A549 (cell line): Measurements from ENCODE around the gene PNMA6A. TPM values are rescaled to one million over a fixed set of nuclear protein-coding genes. Genes with fewer than 3 reads are reported as not detected.
A peak's percentile ranks its signal among the peaks of the same experiment; 100 is the strongest.
"Not testable (repeated sequence)": the region's sequence is repeated elsewhere in the genome, so short reads cannot be mapped to it uniquely, and the experiment has no call there.

Experiments
- ATAC-seq, 2 experiments: fragments of 200-7000 bp in 1 of 2; fragments of >200 bp in 1 of 2; cut with Nextera tagmentation in 1 of 2; cut with Tn5 transposase in 1 of 2; 3 replicates each; pipeline versions ENCODE4 v1.8.0 to v1.9.1; 2018 to 2020; ENCODE audit warnings: mild to moderate bottlenecking in 1 of 2, moderate library complexity in 1 of 2
- CTCF ChIA-PET: fragments of 300-600 bp; sonication (Branson Sonifier 250); formaldehyde crosslinking; extraction: SDS; loops from one replicate; lab custom pipeline; 2021; ENCODE audit warnings: antibody characterized with exemption, inconsistent platforms; lab: Yijun Ruan, JAX
- POLR2A ChIA-PET: fragments of 350-600 bp; formaldehyde crosslinking; extraction: SDS; loops from one replicate; lab custom pipeline; 2021; ENCODE audit warnings: antibody characterized with exemption, inconsistent platforms; lab: Yijun Ruan, JAX
- DNase-seq, 2 experiments: peaks; one replicate each; pipeline versions ENCODE4 v3.0.0 to v3.0.0-alpha.2; 2011 to 2016; ENCODE audit warnings: low read depth in 1 of 2, low spot score in 1 of 2
- FAIRE-seq: peaks from 2 replicates; lab custom pipeline; 2011; peaks lifted over from hg19 to GRCh38; lab: Jason Lieb, UNC
- H3K27ac ChIP-seq, 2 experiments: fragments of >200 bp; sonication (Bioruptor Twin); formaldehyde crosslinking; 3 replicates each; pipeline ENCODE4 v1.5.1; 2016 to 2017
- H3K4me1 ChIP-seq: fragments of >200 bp; sonication (Bioruptor Twin); formaldehyde crosslinking; 3 replicates; pipeline ENCODE4 v1.6.1; 2016
- H3K4me2 ChIP-seq: fragments of >200 bp; sonication (Bioruptor Twin); formaldehyde crosslinking; 3 replicates; pipeline ENCODE4 v1.6.1; 2016
- H3K4me3 ChIP-seq: fragments of >200 bp; sonication (Bioruptor Twin); formaldehyde crosslinking; 3 replicates; pipeline ENCODE4 v1.5.1; 2016
- H3K9me3 ChIP-seq: fragments of >200 bp; sonication (Bioruptor Twin); formaldehyde crosslinking; 3 replicates; pipeline ENCODE4 v1.6.1; 2016
- EHF ChIP-seq: fragments of 250-450 bp; sonication (Bioruptor Pico); IDR thresholded peaks from 2 replicates; pipeline ENCODE4 v1.5.0; 2020; ENCODE audit warnings: mild to moderate bottlenecking
- EHMT2 ChIP-seq: fragments of 200-600 bp; sonication (generic); IDR thresholded peaks from 2 replicates; pipeline ENCODE4 v1.6.1; 2016; ENCODE audit warnings: antibody characterized with exemption, low read depth, mild to moderate bottlenecking, moderate library complexity
- JUNB ChIP-seq: fragments of >200 bp; sonication (Bioruptor Twin); formaldehyde crosslinking; IDR thresholded peaks from 2 replicates; pipeline ENCODE4 v1.6.1; 2016
- KDM1A ChIP-seq: fragments of 200-600 bp; sonication (generic); IDR thresholded peaks from 2 replicates; pipeline ENCODE4 v1.6.1; 2016; ENCODE audit warnings: low read depth, mild to moderate bottlenecking
- KDM5A ChIP-seq: fragments of 200-600 bp; sonication (generic); IDR thresholded peaks from 2 replicates; pipeline ENCODE4 v1.6.1; 2016; ENCODE audit warnings: antibody characterized with exemption, mild to moderate bottlenecking
- MAZ ChIP-seq: fragments of 150-350 bp; IDR thresholded peaks from 2 replicates; pipeline ENCODE4 v1.6.1; 2014; ENCODE audit warnings: antibody characterized with exemption, low read depth, low read length, borderline replicate concordance
- NPAS2 ChIP-seq: fragments of 250-450 bp; sonication (Bioruptor Pico); IDR thresholded peaks from 2 replicates; pipeline ENCODE4 v1.8.0; 2022; ENCODE audit warnings: mild to moderate bottlenecking, moderate library complexity, borderline replicate concordance
- POLR2AphosphoS2 ChIP-seq: conservative IDR thresholded peaks from 2 replicates; pipeline ENCODE4 v1.6.1; 2012; ENCODE audit warnings: low read length, improper control_type of control experiment, inconsistent platforms
- WGBS: methylation state at CpG from one replicate; pipeline ENCODE4 v1.1.6; 2017; ENCODE audit errors: missing lambda C conversion rate; 5-methylcytosine and 5-hydroxymethylcytosine counted together
- polyA plus RNA-seq, 4 experiments: library from polyadenylated mRNA; depleted of rRNA in 3 of 4; stranded (reverse); fragments of >200 nt; fragmentation: RNase III in 1 of 4; extraction: RNeasy Plus Mini Kit Qiagen cat#74134 plus additional on column Dnase treatment in 1 of 4; gene quantifications; 2 replicates in 3 of 4; 3 replicates in 1 of 4; pipeline ENCODE4 v1.2.3, GENCODE V29; 2011 to 2017
- TF ChIP-seq, protein P1 (sequence below): fragments of 150-350 bp; IDR thresholded peaks from 2 replicates; pipeline ENCODE4 v1.6.1; 2014; ENCODE audit warnings: low read depth, mild to moderate bottlenecking, low read length

Gene PNMA6A
- polyA plus RNA-seq, 2 of the 4 experiments (the other 2 are of a cell fraction) = 0.93 to 3.3 TPM

DNA sequence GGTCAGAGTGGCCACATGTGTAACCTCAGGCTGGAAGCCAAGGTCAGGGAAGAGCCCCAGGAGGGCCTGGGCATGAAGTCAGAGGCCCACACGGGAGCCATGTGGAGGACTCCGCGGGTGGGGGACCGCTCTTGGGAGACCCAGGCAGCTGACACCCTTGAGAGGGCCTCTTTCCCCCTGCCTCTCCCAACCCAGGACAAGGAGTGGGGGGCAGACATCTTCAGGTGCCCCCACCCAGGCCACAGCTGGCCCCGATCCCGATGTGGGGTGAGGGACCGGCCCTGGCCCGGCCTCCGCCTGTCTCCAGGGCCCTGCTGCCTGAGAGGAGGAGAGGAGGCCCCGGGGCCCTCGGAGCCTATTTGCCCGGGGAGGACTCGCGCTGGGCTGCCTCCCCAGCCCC lies 3.1 kb downstream of the PNMA6A start:
- no peak for ATAC-seq
- no peak for FAIRE-seq
- Histone ChIP-seq H3K4me1 (no peaks in the 10 kb centered on the region), H3K4me2 (no peak overlapping the region), H3K9me3 (no peaks in the 10 kb centered on the region), H3K27ac (no peak overlapping the region), H3K4me3 (no peak overlapping the region)
- POLR2A ChIA-PET = no interaction called here
- no peak for DNase-seq
- CTCF ChIA-PET = no interaction called here
- WGBS = no CpG with 5 or more reads among the region's 14 CpGs
- TF ChIP-seq MAZ = no peak
- TF ChIP-seq, protein P1, sequence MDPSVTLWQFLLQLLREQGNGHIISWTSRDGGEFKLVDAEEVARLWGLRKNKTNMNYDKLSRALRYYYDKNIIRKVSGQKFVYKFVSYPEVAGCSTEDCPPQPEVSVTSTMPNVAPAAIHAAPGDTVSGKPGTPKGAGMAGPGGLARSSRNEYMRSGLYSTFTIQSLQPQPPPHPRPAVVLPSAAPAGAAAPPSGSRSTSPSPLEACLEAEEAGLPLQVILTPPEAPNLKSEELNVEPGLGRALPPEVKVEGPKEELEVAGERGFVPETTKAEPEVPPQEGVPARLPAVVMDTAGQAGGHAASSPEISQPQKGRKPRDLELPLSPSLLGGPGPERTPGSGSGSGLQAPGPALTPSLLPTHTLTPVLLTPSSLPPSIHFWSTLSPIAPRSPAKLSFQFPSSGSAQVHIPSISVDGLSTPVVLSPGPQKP = no peak
- no peak for TF ChIP-seq KDM1A
- no peak for TF ChIP-seq NPAS2 (CRISPR knock-in tag)
- no peak for TF ChIP-seq KDM5A

DNA sequence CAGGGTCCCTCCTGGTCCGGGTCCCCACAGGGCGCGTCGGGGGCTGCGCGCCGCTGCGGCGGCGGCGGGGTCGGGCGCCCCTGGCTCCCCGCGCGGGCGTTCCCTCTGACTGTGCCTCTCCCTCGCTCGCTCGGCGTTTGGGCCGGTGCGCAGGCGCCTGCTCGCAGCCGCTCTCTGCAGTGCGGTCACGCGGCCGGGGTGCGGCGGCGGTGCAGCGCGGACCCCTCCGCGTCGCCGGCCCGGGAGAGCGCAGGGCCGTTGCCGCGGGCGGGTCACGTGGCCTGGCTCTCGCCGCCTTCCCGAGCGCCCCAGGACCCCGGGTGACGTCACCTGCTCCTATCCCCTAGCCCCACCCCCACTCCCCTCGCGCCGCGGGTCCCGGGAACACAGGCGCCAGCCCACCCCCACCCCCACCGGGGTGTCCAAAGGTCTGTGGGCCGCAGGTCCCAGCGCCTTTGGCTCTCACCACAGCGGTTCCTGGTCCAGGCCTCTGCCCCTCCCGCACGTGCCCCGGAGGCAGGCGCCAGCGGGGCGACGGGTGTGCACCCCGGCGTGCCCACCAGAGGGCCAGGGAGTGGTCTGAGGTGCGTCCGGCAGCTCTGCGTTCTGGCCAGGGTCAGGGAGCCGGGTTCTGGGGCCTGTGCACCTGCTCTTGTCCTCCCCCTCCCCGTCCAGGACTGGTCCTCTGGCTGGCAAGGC lies 5.3 kb downstream of the PNMA6A start:
- H3K27ac ChIP-seq, H3K9me3 ChIP-seq, H3K4me2 ChIP-seq, H3K4me1 ChIP-seq, FAIRE-seq, CTCF ChIA-PET, DNase-seq, POLR2A ChIA-PET, H3K4me3 ChIP-seq: not testable (repeated sequence)
- WGBS = no CpG with 5 or more reads among the region's 76 CpGs
- peak; percentile 78 to 86 for ATAC-seq

DNA sequence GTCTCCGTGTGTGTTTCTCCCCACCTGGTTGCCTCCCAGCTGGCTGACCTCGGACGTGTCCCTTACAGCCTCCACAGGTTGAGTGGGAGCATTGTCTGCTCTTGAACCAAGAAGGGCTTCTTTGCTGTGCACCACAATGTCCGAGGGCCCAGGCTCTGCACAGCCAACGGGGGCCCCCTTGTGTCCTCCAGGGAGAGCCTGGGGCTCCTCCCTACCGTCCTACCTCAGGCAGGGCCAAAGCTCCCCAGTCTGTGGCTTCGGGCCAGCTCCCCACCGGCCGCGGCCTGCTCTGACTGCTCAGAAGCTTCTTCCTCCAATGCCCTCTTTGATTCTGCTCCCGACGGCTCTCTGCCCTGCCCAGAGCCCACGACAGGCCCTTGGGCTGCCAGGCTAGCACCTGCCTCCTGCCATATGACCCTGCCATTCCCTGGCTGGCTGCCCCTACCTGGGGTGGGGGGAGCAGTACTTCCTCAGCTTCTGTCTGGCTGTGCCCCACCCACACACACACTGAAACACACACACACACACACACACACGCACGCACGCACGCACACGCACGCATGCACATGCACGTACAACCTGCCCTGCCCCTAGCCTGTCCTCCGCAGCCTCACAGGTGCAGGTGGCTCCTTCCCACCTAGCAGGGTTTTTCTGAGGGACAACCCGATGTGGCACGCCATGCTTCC lies 11.1 kb downstream of the PNMA6A start:
- no CpG with 5 or more reads among the region's 23 CpGs for WGBS
- H3K4me1 ChIP-seq, FAIRE-seq, DNase-seq, H3K9me3 ChIP-seq, CTCF ChIA-PET, H3K4me3 ChIP-seq, H3K4me2 ChIP-seq, POLR2A ChIA-PET, H3K27ac ChIP-seq: not testable (repeated sequence)
- ATAC-seq = peak in 1 of 2 experiments; percentile 17; a peak in 3 of 6 replicates

DNA sequence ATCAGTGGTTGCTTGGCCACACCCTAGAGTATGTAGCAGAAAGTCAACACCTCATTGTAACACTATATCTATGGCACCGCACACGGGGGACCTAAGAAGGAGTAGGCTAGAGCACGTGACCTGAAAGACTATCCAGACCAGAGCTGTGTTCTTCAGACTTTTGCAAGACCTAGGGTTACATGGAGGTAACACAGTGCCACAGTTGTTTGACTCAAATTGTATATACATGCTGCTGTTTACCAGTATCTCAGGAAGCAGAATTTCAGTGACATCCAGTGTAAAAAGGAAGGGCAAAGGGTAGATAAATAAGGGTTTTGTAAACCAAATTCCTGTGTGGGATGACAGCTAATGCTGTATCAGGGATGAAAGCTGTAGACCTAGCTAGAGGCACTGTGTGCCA lies 30.2 kb downstream of the PNMA6A start:
- ChIA-PET POLR2A (no interaction called here), CTCF (no interaction called here)
- Histone ChIP-seq H3K4me1 (no peaks in the 10 kb centered on the region), H3K4me2 (no peak overlapping the region), H3K9me3 (no peaks in the 10 kb centered on the region), H3K27ac (no peak overlapping the region), H3K4me3 (no peak overlapping the region)
- WGBS = 27% methylated on average over 3 of the region's 3 CpGs
- ATAC-seq (no peak), FAIRE-seq (no peak), DNase-seq (peak in 1 of 2 experiments; percentile 1)
- TF ChIP-seq EHF (CRISPR knock-in tag) = no peak
- TF ChIP-seq JUNB = no peak
- TF ChIP-seq POLR2AphosphoS2 = no peak
- no peak for TF ChIP-seq EHMT2

DNA sequence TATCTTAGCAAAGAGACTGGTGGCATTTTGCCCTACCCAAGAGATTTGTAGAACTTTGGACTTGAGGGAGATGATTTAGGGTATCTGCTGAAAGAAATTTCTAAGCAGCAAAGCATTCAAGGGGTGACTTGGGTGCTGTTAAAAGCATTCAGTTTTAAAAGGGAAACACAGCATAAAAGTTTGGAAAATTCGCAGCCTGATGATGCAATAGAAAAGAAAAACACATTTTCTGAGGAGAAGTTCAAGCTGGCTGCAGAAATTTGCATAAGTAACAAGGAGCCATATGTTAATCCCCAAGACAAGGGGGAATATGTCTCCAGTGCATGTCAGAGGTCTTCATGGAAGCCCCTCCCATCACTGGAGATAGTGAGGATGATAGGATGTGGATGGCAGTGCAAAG lies 32.7 kb downstream of the PNMA6A start:
- H3K4me1 ChIP-seq, H3K4me3 ChIP-seq, CTCF ChIA-PET, ATAC-seq, FAIRE-seq, DNase-seq, H3K27ac ChIP-seq, H3K4me2 ChIP-seq, POLR2A ChIA-PET, H3K9me3 ChIP-seq: not testable (repeated sequence)
- 4% methylated on average over 1 of the region's 1 CpG for WGBS

DNA sequence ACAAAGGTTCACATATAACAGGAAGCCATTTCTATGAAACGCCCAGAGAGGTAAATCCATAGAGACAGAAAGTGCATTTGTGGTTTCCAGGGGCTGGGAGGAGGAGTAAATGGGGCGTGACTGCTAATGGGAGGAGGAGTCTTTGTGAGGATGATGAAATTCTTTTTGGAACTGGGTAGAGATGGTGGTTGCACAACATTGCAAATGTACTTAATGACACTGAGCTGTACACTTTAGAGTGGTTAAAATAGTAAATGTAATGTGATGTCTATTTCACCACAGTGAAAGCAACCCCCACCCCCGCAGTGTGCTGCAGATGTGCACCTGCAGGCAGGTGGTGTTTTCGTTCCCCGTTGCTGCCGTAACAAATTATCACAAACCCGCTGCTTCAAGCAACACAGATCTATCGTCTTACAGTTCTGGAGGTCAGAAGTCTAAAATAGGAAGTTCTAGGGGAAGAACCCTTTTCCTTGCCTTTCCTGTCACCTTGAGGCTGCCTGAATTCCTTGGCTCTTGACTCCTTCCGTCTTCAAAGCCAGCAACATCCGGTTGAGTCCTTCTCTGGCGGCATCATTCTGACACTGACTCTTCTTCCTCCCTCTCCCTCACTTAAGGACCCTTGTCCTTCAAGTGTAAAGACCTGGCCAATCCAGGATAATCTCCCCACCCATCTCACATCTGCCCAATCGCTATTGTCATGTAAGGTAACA lies 34.0 kb downstream of the PNMA6A start:
- CTCF ChIA-PET, POLR2A ChIA-PET, H3K9me3 ChIP-seq, H3K4me1 ChIP-seq, ATAC-seq, H3K27ac ChIP-seq, DNase-seq, H3K4me2 ChIP-seq, H3K4me3 ChIP-seq: not testable (repeated sequence)
- WGBS = 0% methylated on average over 2 of the region's 12 CpGs
- FAIRE-seq = peak; percentile 18

DNA sequence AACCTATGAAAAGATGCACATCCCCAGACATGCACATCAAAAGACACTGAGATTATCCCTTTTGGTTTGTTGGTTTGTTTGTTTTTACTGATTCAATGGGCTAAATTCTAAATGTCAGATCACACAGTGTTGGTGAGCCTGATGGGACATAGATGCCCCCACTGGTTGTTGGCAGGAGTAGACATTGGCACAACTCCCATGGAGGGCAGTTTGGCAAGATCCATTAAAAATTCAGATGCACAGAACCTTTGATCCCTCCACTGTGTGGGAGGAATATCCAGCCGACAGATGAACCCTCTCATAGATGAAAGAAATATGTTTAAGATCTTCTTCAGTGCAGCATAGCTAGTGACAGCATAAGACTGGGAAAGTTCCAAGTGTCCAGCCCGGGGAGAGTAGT lies 38.5 kb downstream of the PNMA6A start:
- FAIRE-seq, H3K4me3 ChIP-seq, H3K27ac ChIP-seq, H3K4me1 ChIP-seq, H3K4me2 ChIP-seq, H3K9me3 ChIP-seq, ATAC-seq, DNase-seq, POLR2A ChIA-PET, CTCF ChIA-PET: not testable (repeated sequence)
- no CpG with 5 or more reads among the region's 2 CpGs for WGBS

DNA sequence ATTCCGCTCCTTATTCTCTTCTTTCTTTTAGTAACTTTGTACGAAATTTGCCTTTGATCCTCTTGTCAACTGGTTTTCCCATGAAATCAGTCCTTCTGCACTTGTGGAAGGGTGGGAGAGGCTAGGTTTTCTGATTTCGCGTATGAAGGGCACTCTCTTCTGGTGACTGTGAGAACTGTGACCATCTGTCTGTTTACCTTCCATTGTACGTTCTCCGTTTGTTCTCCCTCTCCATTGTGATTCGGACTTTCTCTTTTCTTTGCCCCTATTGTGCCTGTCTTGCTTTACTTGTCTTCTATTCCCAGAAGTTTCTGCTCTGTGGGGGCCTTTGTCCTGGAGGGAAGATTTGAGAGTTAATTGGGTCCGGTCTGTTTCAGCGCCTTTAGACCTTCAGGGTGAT lies 41.6 kb downstream of the PNMA6A start:
- H3K4me2 ChIP-seq, DNase-seq, H3K4me3 ChIP-seq, FAIRE-seq, CTCF ChIA-PET, H3K27ac ChIP-seq, H3K4me1 ChIP-seq, H3K9me3 ChIP-seq, ATAC-seq, POLR2A ChIA-PET: not testable (repeated sequence)
- no CpG with 5 or more reads among the region's 9 CpGs for WGBS

DNA sequence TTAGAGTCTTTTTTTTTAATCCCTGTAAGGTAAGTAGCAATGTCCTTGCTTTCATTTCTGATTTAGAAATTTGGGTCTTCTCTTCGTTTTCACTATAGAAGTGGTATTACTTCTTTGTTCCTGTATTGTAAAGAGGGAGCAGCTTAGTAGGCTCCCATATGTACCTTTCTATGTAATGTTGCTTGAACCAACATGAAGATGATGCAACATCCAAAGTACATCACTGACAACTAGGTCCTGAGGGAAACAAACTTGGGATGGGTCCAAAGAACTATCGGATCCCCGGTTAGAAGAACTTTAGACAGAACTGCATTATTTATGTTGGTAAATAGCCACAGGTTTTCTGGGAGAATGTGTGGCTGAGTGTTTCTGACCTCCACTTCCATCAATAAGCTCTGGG lies 45.5 kb downstream of the PNMA6A start:
- H3K27ac ChIP-seq, H3K4me2 ChIP-seq, H3K4me3 ChIP-seq, DNase-seq, CTCF ChIA-PET, H3K4me1 ChIP-seq, H3K9me3 ChIP-seq, POLR2A ChIA-PET, FAIRE-seq, ATAC-seq: not testable (repeated sequence)
- no CpG with 5 or more reads among the region's 3 CpGs for WGBS
